Measurements from ENCODE around the gene SIPA1.

SIPA1 gene

GRCh38 chr11:65623852-65624616 is 13.9 kb upstream of the SIPA1 start:
- H3K36me3 ChIP-seq (ENCODE audit: low read depth) = peaks cover 84% of the 10 kb centered on the region
- no peak overlapping the region for H3K4me3 ChIP-seq (ENCODE audit: severe bottlenecking)
- H3K9me3 ChIP-seq (ENCODE audit: severe bottlenecking) = no peaks in the 10 kb centered on the region
- no peak for ATAC-seq (ENCODE audit: low read depth)
- H3K27me3 ChIP-seq (ENCODE audit: insufficient read depth, poor library complexity, severe bottlenecking) = no peaks in the 10 kb centered on the region
- no peaks in the 10 kb centered on the region for H3K4me1 ChIP-seq (ENCODE audit: insufficient read depth, poor library complexity, severe bottlenecking)
- no peak overlapping the region for H3K27ac ChIP-seq (ENCODE audit: poor library complexity, severe bottlenecking)
- TF ChIP-seq CTCF (IDR thresholded peaks at IDR 0.05; ENCODE audit: poor library complexity, severe bottlenecking) = no peak
- DNase-seq (ENCODE audit: low spot score) = no peak

GRCh38 chr11:65624931-65625627 is 12.8 kb upstream of the SIPA1 start:
- Histone ChIP-seq H3K36me3 (ENCODE audit: low read depth) (peaks cover 77% of the 10 kb centered on the region), H3K9me3 (ENCODE audit: severe bottlenecking) (no peaks in the 10 kb centered on the region), H3K4me1 (ENCODE audit: insufficient read depth, poor library complexity, severe bottlenecking) (no peaks in the 10 kb centered on the region), H3K27me3 (ENCODE audit: insufficient read depth, poor library complexity, severe bottlenecking) (no peaks in the 10 kb centered on the region), H3K27ac (ENCODE audit: poor library complexity, severe bottlenecking) (no peak overlapping the region), H3K4me3 (ENCODE audit: severe bottlenecking) (no peak overlapping the region)
- no peak for ATAC-seq (ENCODE audit: low read depth)
- no peak for TF ChIP-seq CTCF (IDR thresholded peaks at IDR 0.05; ENCODE audit: poor library complexity, severe bottlenecking)
- no peak for DNase-seq (ENCODE audit: low spot score)

- no peak for DNase-seq (ENCODE audit: low spot score)
- H3K4me1 ChIP-seq (ENCODE audit: insufficient read depth, poor library complexity, severe bottlenecking) = no peaks in the 10 kb centered on the region
- no peaks in the 10 kb centered on the region for H3K27me3 ChIP-seq (ENCODE audit: insufficient read depth, poor library complexity, severe bottlenecking)
- no peak overlapping the region for H3K4me3 ChIP-seq (ENCODE audit: severe bottlenecking)
- peaks cover 72% of the 10 kb centered on the region for H3K36me3 ChIP-seq (ENCODE audit: low read depth)
- no peaks in the 10 kb centered on the region for H3K9me3 ChIP-seq (ENCODE audit: severe bottlenecking)
- H3K27ac ChIP-seq (ENCODE audit: poor library complexity, severe bottlenecking) = no peak overlapping the region
- TF ChIP-seq CTCF (IDR thresholded peaks at IDR 0.05; ENCODE audit: poor library complexity, severe bottlenecking) = peak; percentile 22
- ATAC-seq (ENCODE audit: low read depth) = 0 out of 3 replicates have a peak, but pooled peaks have one; percentile 20
Observed at GRCh38 chr11:65625628-65626342, 12.1 kb upstream of the SIPA1 start.

- no peak for DNase-seq (ENCODE audit: low spot score)
- Histone ChIP-seq H3K27me3 (ENCODE audit: insufficient read depth, poor library complexity, severe bottlenecking) (no peaks in the 10 kb centered on the region), H3K9me3 (ENCODE audit: severe bottlenecking) (no peaks in the 10 kb centered on the region), H3K4me3 (ENCODE audit: severe bottlenecking) (no peak overlapping the region), H3K36me3 (ENCODE audit: low read depth) (peaks cover 58% of the 10 kb centered on the region), H3K27ac (ENCODE audit: poor library complexity, severe bottlenecking) (no peak overlapping the region), H3K4me1 (ENCODE audit: insufficient read depth, poor library complexity, severe bottlenecking) (no peaks in the 10 kb centered on the region)
- ATAC-seq (ENCODE audit: low read depth) = no peak
- no peak for TF ChIP-seq CTCF (IDR thresholded peaks at IDR 0.05; ENCODE audit: poor library complexity, severe bottlenecking)
Observed at GRCh38 chr11:65627202-65627601, 10.7 kb upstream of the SIPA1 start.

Data from RWPE2 (cell line).